Femur (tissue), 1 donor: ENCODE data around the gene NELL1.

ENCODE experiments used
- DNase-seq: peaks from one replicate; pipeline ENCODE4 v3.0.0-alpha.2; 2017

Gene NELL1

GRCh38 chr11:20669820-20670684 lies 666 bp downstream of the NELL1 start:
- DNase-seq = no peak

- DNase-seq = no peak
Measured at GRCh38 chr11:20670932-20671403, 1.6 kb downstream of the NELL1 start.

- DNase-seq = no peak
Measured at GRCh38 chr11:20671856-20672546, 2.6 kb downstream of the NELL1 start.

- no peak for DNase-seq
Measured at GRCh38 chr11:20672575-20672974, 3.2 kb downstream of the NELL1 start.

GRCh38 chr11:20676658-20677057 lies 7.3 kb downstream of the NELL1 start:
- no peak for DNase-seq

- no peak for DNase-seq
Measured at GRCh38 chr11:20688761-20689160, 19.4 kb downstream of the NELL1 start.

GRCh38 chr11:20707876-20708275 lies 38.5 kb downstream of the NELL1 start:
- no peak for DNase-seq

- no peak for DNase-seq
Measured at GRCh38 chr11:20712912-20713311, 43.5 kb downstream of the NELL1 start.

GRCh38 chr11:20715464-20715863 lies 46.1 kb downstream of the NELL1 start:
- no peak for DNase-seq

GRCh38 chr11:20715931-20716330 lies 46.5 kb downstream of the NELL1 start:
- no peak for DNase-seq

GRCh38 chr11:20719821-20720220 lies 50.4 kb downstream of the NELL1 start:
- DNase-seq = no peak

GRCh38 chr11:20723366-20723765 lies 54.0 kb downstream of the NELL1 start:
- DNase-seq = no peak

GRCh38 chr11:20729597-20730105 lies 60.3 kb downstream of the NELL1 start:
- peak; percentile 48 for DNase-seq

GRCh38 chr11:20731676-20732215 lies 62.4 kb downstream of the NELL1 start:
- DNase-seq = no peak

GRCh38 chr11:20739107-20739506 lies 69.7 kb downstream of the NELL1 start:
- no peak for DNase-seq

- no peak for DNase-seq
Measured at GRCh38 chr11:20739577-20739976, 70.2 kb downstream of the NELL1 start.

GRCh38 chr11:20754933-20755332 lies 85.5 kb downstream of the NELL1 start:
- DNase-seq = no peak

GRCh38 chr11:20759541-20759940 lies 90.2 kb downstream of the NELL1 start:
- no peak for DNase-seq

- no peak for DNase-seq
Measured at GRCh38 chr11:20760811-20761210, 91.4 kb downstream of the NELL1 start.

- DNase-seq = no peak
Measured at GRCh38 chr11:20762116-20762844, 92.9 kb downstream of the NELL1 start.

GRCh38 chr11:20762980-20763379 lies 93.6 kb downstream of the NELL1 start:
- DNase-seq = no peak

- no peak for DNase-seq
Measured at GRCh38 chr11:20770414-20770946, 101.1 kb downstream of the NELL1 start.

- no peak for DNase-seq
Measured at GRCh38 chr11:20771026-20771425, 101.6 kb downstream of the NELL1 start.
